OCI-LY7 (cell line): Measurements from ENCODE around the gene HMOX1. TPM values are rescaled to one million over a fixed set of nuclear protein-coding genes. Genes with fewer than 3 reads are reported as not detected.

Experiments used
- BruUV-seq: library from RNA; stranded (reverse); fragments of 400-500 nt; replicated peaks from 2 replicates; lab custom pipeline; 2021; lab: Mats Ljungman, UMichigan
- CTCF ChIA-PET: fragments of 300-600 bp; sonication (Branson Sonifier 250); formaldehyde crosslinking; loops from one replicate; lab custom pipeline; 2022; ENCODE audit warnings: antibody characterized with exemption; ENCODE audit not compliant: unreplicated experiment; lab: Charles Lee
- POLR2A ChIA-PET: fragments of 300-600 bp; sonication (Branson Sonifier 250); formaldehyde crosslinking; loops from one replicate; lab custom pipeline; 2022; ENCODE audit warnings: antibody characterized with exemption; lab: Charles Lee
- DNase-seq: peaks from one replicate; pipeline ENCODE4 v3.0.0-alpha.2; 2015; ENCODE audit warnings: low spot score
- H2AFZ ChIP-seq: fragments of 200-600 bp; sonication (generic), shearing (Covaris generic); 2 replicates; pipeline ENCODE4 v1.6.1; 2014; ENCODE audit warnings: mild to moderate bottlenecking, antibody characterized with exemption, low read length, moderate library complexity
- H3K27ac ChIP-seq: fragments of 200-600 bp; sonication (generic); 2 replicates; pipeline ENCODE4 v1.5.1; 2014; ENCODE audit warnings: mixed run types, low read depth, mild to moderate bottlenecking, moderate library complexity, low read length, inconsistent platforms; ENCODE audit not compliant: poor library complexity, severe bottlenecking
- H3K36me3 ChIP-seq: fragments of 200-600 bp; sonication (generic); 2 replicates; pipeline ENCODE4 v1.6.1; 2014; ENCODE audit warnings: mild to moderate bottlenecking, antibody characterized with exemption, low read length, moderate library complexity, mixed read lengths; ENCODE audit not compliant: insufficient read depth
- H3K4me1 ChIP-seq: fragments of 200-600 bp; sonication (generic); 2 replicates; pipeline ENCODE4 v1.5.1; 2014; ENCODE audit warnings: mild to moderate bottlenecking, low read length; ENCODE audit not compliant: insufficient read depth, poor library complexity, severe bottlenecking
- H3K4me2 ChIP-seq: fragments of 200-600 bp; sonication (generic); 2 replicates; pipeline ENCODE4 v1.6.1; 2014; ENCODE audit warnings: mild to moderate bottlenecking, low read length
- H3K4me3 ChIP-seq: fragments of 200-600 bp; sonication (generic); 2 replicates; pipeline ENCODE4 v1.5.1; 2014; ENCODE audit warnings: mild to moderate bottlenecking, low read depth, low read length; ENCODE audit not compliant: poor library complexity, severe bottlenecking
- H3K79me2 ChIP-seq: fragments of 200-600 bp; sonication (generic); 2 replicates; pipeline ENCODE4 v1.6.1; 2016; ENCODE audit warnings: low read depth, mild to moderate bottlenecking, low read length, moderate library complexity, mixed read lengths; ENCODE audit not compliant: insufficient read depth
- H3K9me2 ChIP-seq: fragments of 200-600 bp; sonication (generic); 2 replicates; pipeline ENCODE4 v1.6.1; 2016; ENCODE audit warnings: mild to moderate bottlenecking, low read length, mixed read lengths; ENCODE audit not compliant: insufficient read depth
- H3K9me3 ChIP-seq: fragments of 200-600 bp; sonication (generic); 2 replicates; pipeline ENCODE4 v1.6.1; 2014; ENCODE audit warnings: mild to moderate bottlenecking, mixed run types, low read length, mixed read lengths
- H4K20me1 ChIP-seq: fragments of 200-600 bp; sonication (generic); 2 replicates; pipeline ENCODE4 v1.6.1; 2014; ENCODE audit warnings: mild to moderate bottlenecking, antibody characterized with exemption, low read length, moderate library complexity, mixed read lengths; ENCODE audit not compliant: insufficient read depth
- EZH2phosphoT487 ChIP-seq: fragments of 200-600 bp; sonication (generic); IDR thresholded peaks from 2 replicates; pipeline ENCODE4 v1.6.1; 2018; ENCODE audit warnings: low read depth, borderline replicate concordance, mild to moderate bottlenecking, mixed run types, antibody characterized with exemption, low read length, moderate library complexity, mixed read lengths
- intact Hi-C: fragments of 100-400 bp; cut with micrococcal nuclease; formaldehyde crosslinking; loops from one replicate; pipeline ENCODE4 v1.10.0; 2022; ENCODE audit not compliant: unreplicated experiment
- total RNA-seq, 2 experiments: library from RNA; depleted of rRNA in 1 of 2; stranded (reverse); fragments of >200 nt in 1 of 2; shearing (Covaris generic) in 1 of 2; gene quantifications; 2 replicates each; pipeline ENCODE4 v1.2.3, GENCODE V29; 2014 to 2022
- TF ChIP-seq, protein P1 (sequence below): fragments of 200-600 bp; sonication (generic); conservative IDR thresholded peaks from 2 replicates; pipeline ENCODE4 v1.5.1; 2014; ENCODE audit warnings: mild to moderate bottlenecking, antibody characterized with exemption, low read length, moderate library complexity, mixed read lengths

Gene HMOX1
- total RNA-seq, 2 experiments from 2014 or later = 2.2 to 13.9 TPM

- H3K9me2 ChIP-seq = no peaks in the 10 kb centered on the region
- no peak overlapping the region for H3K27ac ChIP-seq
- intact Hi-C loops = no loop called here
- BruUV-seq = no TSS peak
- H3K9me3 ChIP-seq = no peaks in the 10 kb centered on the region
- no peaks in the 10 kb centered on the region for H3K79me2 ChIP-seq
- no peaks in the 10 kb centered on the region for H4K20me1 ChIP-seq
- peaks cover 71% of the 10 kb centered on the region for H3K36me3 ChIP-seq
- no peaks in the 10 kb centered on the region for H3K4me1 ChIP-seq
- H3K4me2 ChIP-seq = no peak overlapping the region
- ChIA-PET POLR2A (no interaction called here), CTCF (no interaction called here)
- no peak overlapping the region for H2AFZ ChIP-seq
- no peak for DNase-seq
- H3K4me3 ChIP-seq = no peak overlapping the region
- TF ChIP-seq, protein P1, sequence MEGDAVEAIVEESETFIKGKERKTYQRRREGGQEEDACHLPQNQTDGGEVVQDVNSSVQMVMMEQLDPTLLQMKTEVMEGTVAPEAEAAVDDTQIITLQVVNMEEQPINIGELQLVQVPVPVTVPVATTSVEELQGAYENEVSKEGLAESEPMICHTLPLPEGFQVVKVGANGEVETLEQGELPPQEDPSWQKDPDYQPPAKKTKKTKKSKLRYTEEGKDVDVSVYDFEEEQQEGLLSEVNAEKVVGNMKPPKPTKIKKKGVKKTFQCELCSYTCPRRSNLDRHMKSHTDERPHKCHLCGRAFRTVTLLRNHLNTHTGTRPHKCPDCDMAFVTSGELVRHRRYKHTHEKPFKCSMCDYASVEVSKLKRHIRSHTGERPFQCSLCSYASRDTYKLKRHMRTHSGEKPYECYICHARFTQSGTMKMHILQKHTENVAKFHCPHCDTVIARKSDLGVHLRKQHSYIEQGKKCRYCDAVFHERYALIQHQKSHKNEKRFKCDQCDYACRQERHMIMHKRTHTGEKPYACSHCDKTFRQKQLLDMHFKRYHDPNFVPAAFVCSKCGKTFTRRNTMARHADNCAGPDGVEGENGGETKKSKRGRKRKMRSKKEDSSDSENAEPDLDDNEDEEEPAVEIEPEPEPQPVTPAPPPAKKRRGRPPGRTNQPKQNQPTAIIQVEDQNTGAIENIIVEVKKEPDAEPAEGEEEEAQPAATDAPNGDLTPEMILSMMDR = no peak
- TF ChIP-seq EZH2phosphoT487 = no peak
Observed at GRCh38 chr22:35439365-35439717, 58.4 kb downstream of the HMOX1 start.

GRCh38 chr22:35440129-35440528 is 59.2 kb downstream of the HMOX1 start:
- CTCF ChIA-PET = no interaction called here
- POLR2A ChIA-PET = interaction anchor here (0.7 kb wide), 1 partner anchor 81 kb away, joined by 5 read pairs; no protein-coding TSS in a partner anchor

DNA sequence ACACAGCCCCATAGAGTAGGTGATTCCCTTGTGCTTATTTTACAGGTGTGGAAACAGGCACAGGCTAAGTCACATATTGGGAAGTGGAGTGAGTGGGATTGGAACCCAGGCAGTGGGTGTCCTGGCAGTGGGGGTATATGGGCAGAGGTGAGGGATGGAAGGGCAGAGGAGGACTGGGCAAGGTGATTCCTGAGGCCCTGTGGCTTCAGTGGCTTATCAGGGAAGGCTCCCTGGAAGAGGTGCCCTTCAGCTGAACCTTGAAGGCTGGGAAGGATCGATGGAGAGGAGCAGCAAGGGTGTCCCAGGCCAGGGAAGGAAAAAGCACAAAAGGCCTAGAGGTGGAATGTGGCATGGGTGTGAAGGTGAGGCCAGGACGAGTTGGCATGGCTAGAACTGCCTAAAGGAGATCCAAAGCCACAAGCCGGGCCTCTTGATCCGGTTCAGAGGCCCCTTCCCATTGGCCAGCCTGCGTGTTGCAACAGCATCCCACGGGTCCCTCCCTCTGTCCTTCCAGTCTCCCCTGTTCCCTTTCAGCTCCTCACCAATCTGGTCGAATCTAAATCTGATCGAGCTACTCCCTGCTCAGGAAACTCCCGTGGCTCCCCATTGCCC is 60.7 kb downstream of the HMOX1 start:
- Histone ChIP-seq H3K79me2 (no peaks in the 10 kb centered on the region), H3K36me3 (peaks cover 69% of the 10 kb centered on the region), H2AFZ (no peak overlapping the region), H3K9me2 (no peaks in the 10 kb centered on the region), H3K9me3 (no peaks in the 10 kb centered on the region), H3K4me2 (no peak overlapping the region), H3K4me3 (no peak overlapping the region), H3K4me1 (no peaks in the 10 kb centered on the region), H3K27ac (no peak overlapping the region), H4K20me1 (no peaks in the 10 kb centered on the region)
- ChIA-PET POLR2A (no interaction called here), CTCF (no interaction called here)
- no peak for DNase-seq
- TF ChIP-seq, protein P1 = no peak
- TF ChIP-seq EZH2phosphoT487 = no peak
- intact Hi-C loops = no loop called here
- BruUV-seq = no TSS peak

More at GRCh38 chr22:35440129-35440528, 59.2 kb downstream of the HMOX1 start:
- intact Hi-C loops = no loop called here
- TF ChIP-seq EZH2phosphoT487 = no peak
- TF ChIP-seq, protein P1 = no peak
- Histone ChIP-seq H3K4me2 (no peak overlapping the region), H3K9me3 (no peaks in the 10 kb centered on the region), H3K4me3 (no peak overlapping the region), H3K36me3 (peaks cover 70% of the 10 kb centered on the region), H3K9me2 (no peaks in the 10 kb centered on the region), H3K4me1 (no peaks in the 10 kb centered on the region), H4K20me1 (no peaks in the 10 kb centered on the region), H3K27ac (no peak overlapping the region), H3K79me2 (no peaks in the 10 kb centered on the region), H2AFZ (no peak overlapping the region)
- no TSS peak for BruUV-seq
- DNase-seq = no peak
